Esophagus (tissue), 2 donors: ENCODE data around the gene MPV17. TPM values are rescaled to one million over a fixed set of nuclear protein-coding genes. Genes with fewer than 3 reads are reported as not detected.

Experiments
- H3K27ac ChIP-seq, 2 donors: one replicate each; pipeline ENCODE4 v1.5.1; 2013; ENCODE audit warnings: low read depth in 2 of 2, mild to moderate bottlenecking in 2 of 2, inconsistent platforms in 1 of 2, low read length in 1 of 2, moderate library complexity in 1 of 2
- H3K27me3 ChIP-seq, 2 donors: one replicate each; pipeline ENCODE4 v1.6.1; 2013; ENCODE audit warnings: low read length in 2 of 2, control low read depth in 1 of 2, mild to moderate bottlenecking in 1 of 2; ENCODE audit not compliant: insufficient read depth in 2 of 2, control insufficient read depth in 1 of 2
- H3K36me3 ChIP-seq, 2 donors: one replicate each; pipeline ENCODE4 v1.6.1; 2013; ENCODE audit warnings: low read length in 1 of 2; ENCODE audit not compliant: control insufficient read depth in 2 of 2, insufficient read depth in 2 of 2
- H3K4me1 ChIP-seq, 2 donors: one replicate each; pipeline ENCODE4 v1.6.1; 2013; ENCODE audit warnings: low read length in 1 of 2; ENCODE audit not compliant: control insufficient read depth in 2 of 2, insufficient read depth in 2 of 2
- H3K4me3 ChIP-seq, 2 donors: one replicate each; pipeline ENCODE4 v1.5.1; 2013; ENCODE audit warnings: low read length in 2 of 2, mild to moderate bottlenecking in 2 of 2, low read depth in 1 of 2, moderate library complexity in 1 of 2
- H3K9me3 ChIP-seq, 2 donors: one replicate each; pipeline ENCODE4 v1.6.1; 2013; ENCODE audit warnings: mild to moderate bottlenecking in 2 of 2, low read depth in 1 of 2, low read length in 1 of 2, moderate library complexity in 1 of 2; ENCODE audit not compliant: control insufficient read depth in 2 of 2, insufficient read depth in 1 of 2
- WGBS, 2 donors: extraction: QIAGEN DNeasy Blood & Tissue Kit; methylation state at CpG; one replicate each; pipeline ENCODE4 v1.1.7; 2013; 5-methylcytosine and 5-hydroxymethylcytosine counted together
- polyA plus RNA-seq, 2 donors: library from polyadenylated mRNA; stranded (reverse); fragments of 200-250 nt; gene quantifications; one replicate each; pipeline ENCODE4 v1.2.3, GENCODE V29; 2013
- donor health status: healthy with polysubstance abuse.
- donor health status: Bipolar disorder and iron deficiency.

MPV17 gene
- polyA plus RNA-seq, 2 donors = 44.9 to 71.2 TPM

GRCh38 chr2:27309651-27310050, 13.2 kb downstream of the MPV17 start:
- Histone ChIP-seq H3K36me3 (peaks cover 0 to 3% of the 10 kb centered on the region in 2 donors), H3K4me1 (peaks cover 5 to 13% of the 10 kb centered on the region in 2 donors), H3K27ac (no peak overlapping the region), H3K4me3 (no peak overlapping the region), H3K9me3 (no peaks in the 10 kb centered on the region), H3K27me3 (peaks cover 0 to 21% of the 10 kb centered on the region in 2 donors)
- WGBS, 2 donors = 87 to 94% methylated on average over 6 of the region's 6 CpGs

GRCh38 chr2:27308359-27308881, 14.5 kb downstream of the MPV17 start, which contains the start of gene UCN:
Gene UCN (minus strand): TSS chr2:27308445. CDS start chr2:27307895, 550 bp downstream.
- Histone ChIP-seq H3K9me3 (no peaks in the 10 kb centered on the region), H3K27ac (no peak within 1 kb of the TSS), H3K36me3 (peaks cover 0 to 3% of the 10 kb centered on the region in 2 donors), H3K27me3 (peaks cover 0 to 21% of the 10 kb centered on the region in 2 donors), H3K4me3 (no peak within 1 kb of the TSS), H3K4me1 (peaks cover 5 to 13% of the 10 kb centered on the region in 2 donors)
- WGBS, 2 donors = 31 to 45% methylated on average over 25 of the region's 25 CpGs

GRCh38 chr2:27307545-27308358, 15.1 kb downstream of the MPV17 start:
- Histone ChIP-seq H3K4me1 (peaks cover 5 to 13% of the 10 kb centered on the region in 2 donors), H3K36me3 (peaks cover 0 to 3% of the 10 kb centered on the region in 2 donors), H3K4me3 (no peak overlapping the region), H3K27ac (no peak overlapping the region), H3K27me3 (peaks cover 0 to 21% of the 10 kb centered on the region in 2 donors), H3K9me3 (no peaks in the 10 kb centered on the region)
- WGBS, 2 donors = 13 to 14% methylated on average over 54 to 75 of the region's 75 CpGs

GRCh38 chr2:27307287-27307544, 15.7 kb downstream of the MPV17 start:
- Histone ChIP-seq H3K4me1 (peaks cover 5 to 13% of the 10 kb centered on the region in 2 donors), H3K4me3 (no peak overlapping the region), H3K36me3 (peaks cover 0 to 3% of the 10 kb centered on the region in 2 donors), H3K9me3 (no peaks in the 10 kb centered on the region), H3K27me3 (peaks cover 0 to 21% of the 10 kb centered on the region in 2 donors), H3K27ac (no peak overlapping the region)
- WGBS, 2 donors = 9 to 13% methylated on average over 14 of the region's 14 CpGs

- peaks cover 5 to 13% of the 10 kb centered on the region in 2 donors for H3K4me1 ChIP-seq
- H3K27me3 ChIP-seq = peaks cover 0 to 21% of the 10 kb centered on the region in 2 donors
- H3K4me3 ChIP-seq = no peak overlapping the region
- no peaks in the 10 kb centered on the region for H3K9me3 ChIP-seq
- H3K36me3 ChIP-seq = peaks cover 0 to 3% of the 10 kb centered on the region in 2 donors
- WGBS, 2 donors = 2 to 5% methylated on average over 50 to 51 of the region's 51 CpGs
- no peak overlapping the region for H3K27ac ChIP-seq
Measured at GRCh38 chr2:27306573-27307286, 16.2 kb downstream of the MPV17 start.

- H3K27me3 ChIP-seq = peaks cover 0 to 21% of the 10 kb centered on the region in 2 donors
- no peak overlapping the region for H3K27ac ChIP-seq
- 32 to 36% methylated on average over 21 to 26 of the region's 26 CpGs for WGBS, 2 donors
- H3K36me3 ChIP-seq = no peaks in the 10 kb centered on the region
- H3K4me1 ChIP-seq = peaks cover 5 to 13% of the 10 kb centered on the region in 2 donors
- no peak overlapping the region for H3K4me3 ChIP-seq
- H3K9me3 ChIP-seq = no peaks in the 10 kb centered on the region
Measured at GRCh38 chr2:27306136-27306535, 16.8 kb downstream of the MPV17 start.

- WGBS, 2 donors = 89 to 91% methylated on average over 16 of the region's 16 CpGs
- H3K9me3 ChIP-seq = no peaks in the 10 kb centered on the region
- no peak overlapping the region for H3K27ac ChIP-seq
- peaks cover 0 to 21% of the 10 kb centered on the region in 2 donors for H3K27me3 ChIP-seq
- H3K4me3 ChIP-seq = no peak overlapping the region
- H3K4me1 ChIP-seq = peaks cover 5 to 13% of the 10 kb centered on the region in 2 donors
- H3K36me3 ChIP-seq = no peaks in the 10 kb centered on the region
Measured at GRCh38 chr2:27305516-27305915, 17.4 kb downstream of the MPV17 start.

GRCh38 chr2:27304488-27305240, 18.2 kb downstream of the MPV17 start:
- H3K27ac ChIP-seq = no peak overlapping the region
- H3K36me3 ChIP-seq = no peaks in the 10 kb centered on the region
- peaks cover 0 to 21% of the 10 kb centered on the region in 2 donors for H3K27me3 ChIP-seq
- H3K9me3 ChIP-seq = no peaks in the 10 kb centered on the region
- H3K4me1 ChIP-seq = peaks cover 5 to 13% of the 10 kb centered on the region in 2 donors
- 88 to 89% methylated on average over 13 of the region's 13 CpGs for WGBS, 2 donors
- H3K4me3 ChIP-seq = no peak overlapping the region
